GM19043 (cell line): ENCODE results near the gene DNAJB13.

ENCODE experiments used
- ATAC-seq: cut with Tn5 transposase; IDR thresholded peaks from one replicate; pipeline ENCODE4 v1.9.1; 2021; ENCODE audit warnings: low read depth; ENCODE audit not compliant: unreplicated experiment

Gene DNAJB13

DNA sequence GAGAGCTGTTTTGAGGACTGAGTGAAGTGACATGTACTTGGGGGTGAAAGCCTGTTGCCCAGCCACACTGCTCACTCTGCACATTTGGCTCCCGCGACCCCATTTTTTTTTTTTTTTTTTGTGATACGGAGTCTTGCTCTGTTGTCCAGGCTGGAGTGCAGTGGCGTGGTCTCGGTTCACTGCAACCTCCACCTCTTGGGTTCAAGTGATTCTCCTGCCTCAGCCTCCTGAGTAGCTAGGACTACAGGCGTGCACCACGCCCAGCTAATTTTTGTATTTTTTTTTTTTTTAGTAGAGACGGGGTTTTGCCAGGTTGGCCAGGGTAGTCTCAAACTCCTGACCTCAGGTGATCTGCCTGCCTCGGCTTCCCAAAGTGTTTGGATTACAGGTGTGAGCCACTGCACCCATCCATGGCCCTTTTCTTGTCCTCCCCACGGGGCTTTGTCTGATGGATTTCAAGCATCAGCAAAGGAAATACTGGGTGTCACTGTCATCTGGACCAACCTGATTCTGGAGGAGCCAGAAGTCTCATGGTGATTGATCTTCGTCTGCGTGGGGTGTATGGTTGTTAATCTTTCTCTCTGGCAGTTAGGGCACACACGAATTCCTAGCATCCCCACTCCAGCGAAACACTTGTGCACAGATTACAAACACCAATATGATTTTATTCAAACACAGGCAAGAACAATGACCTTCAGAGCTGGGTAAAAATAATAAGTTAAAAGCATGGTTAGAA is 61.4 kb downstream of the DNAJB13 start:
- no peak for ATAC-seq

GRCh38 chr11:74013141-74013540 is 62.3 kb downstream of the DNAJB13 start:
- ATAC-seq = no peak

DNA sequence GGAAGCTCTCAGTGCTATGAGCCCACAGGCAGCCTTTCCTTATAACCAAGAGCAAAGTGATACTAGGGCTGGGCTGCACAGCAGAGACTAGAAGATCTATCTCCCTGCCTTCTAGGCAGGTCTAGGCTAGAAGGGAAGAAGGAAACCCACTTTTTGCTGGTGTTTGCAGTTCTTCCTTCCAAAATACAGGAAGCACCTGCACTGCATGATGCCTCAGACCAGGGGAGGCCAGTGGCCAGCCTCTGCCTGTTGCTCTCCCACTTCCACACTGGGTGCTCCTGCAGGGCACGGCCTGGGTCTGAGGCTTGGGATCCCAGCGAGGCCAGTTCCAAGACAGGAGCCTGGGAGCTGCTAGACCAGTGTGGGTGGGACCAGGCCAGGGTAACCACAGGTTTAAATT is 64.1 kb downstream of the DNAJB13 start:
- no peak for ATAC-seq

GRCh38 chr11:74015919-74016684 is 65.3 kb downstream of the DNAJB13 start:
- ATAC-seq = no peak

- ATAC-seq = no peak
These were observed 66.8 kb downstream of the DNAJB13 start for GRCh38 chr11:74017631-74018030.

DNA sequence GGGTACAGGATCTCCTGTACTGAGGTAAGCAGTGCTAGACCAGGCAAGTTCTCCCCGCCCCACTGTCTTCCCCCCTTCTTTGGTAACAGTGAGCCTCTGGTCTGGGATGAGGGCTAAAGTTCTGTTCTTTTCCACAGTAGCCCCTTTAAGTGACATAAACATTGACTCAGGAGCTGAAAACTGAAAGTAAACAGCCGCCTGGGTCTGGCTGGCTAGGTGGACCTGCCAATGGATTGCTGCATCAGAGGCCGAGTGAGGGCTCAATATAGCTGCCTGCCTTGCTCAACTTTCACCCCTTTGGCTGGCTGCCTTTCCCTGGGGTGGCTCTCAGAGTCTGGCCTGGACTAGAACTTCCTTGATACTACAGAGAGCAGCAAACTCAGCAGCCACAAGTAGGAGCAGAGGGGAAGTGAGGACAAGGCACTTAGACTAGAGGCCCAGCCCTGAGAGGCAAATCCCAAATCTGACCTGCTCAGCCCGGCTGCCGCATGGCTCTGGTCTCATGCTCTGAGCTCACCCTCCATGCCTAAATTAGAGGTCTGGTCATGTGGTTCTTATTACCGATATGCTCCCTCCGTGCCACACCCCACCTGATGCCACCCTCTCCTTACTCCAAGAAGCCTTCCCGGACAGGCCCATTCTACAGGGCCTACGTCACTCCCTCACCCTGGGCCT is 67.6 kb downstream of the DNAJB13 start:
- ATAC-seq = no peak

DNA sequence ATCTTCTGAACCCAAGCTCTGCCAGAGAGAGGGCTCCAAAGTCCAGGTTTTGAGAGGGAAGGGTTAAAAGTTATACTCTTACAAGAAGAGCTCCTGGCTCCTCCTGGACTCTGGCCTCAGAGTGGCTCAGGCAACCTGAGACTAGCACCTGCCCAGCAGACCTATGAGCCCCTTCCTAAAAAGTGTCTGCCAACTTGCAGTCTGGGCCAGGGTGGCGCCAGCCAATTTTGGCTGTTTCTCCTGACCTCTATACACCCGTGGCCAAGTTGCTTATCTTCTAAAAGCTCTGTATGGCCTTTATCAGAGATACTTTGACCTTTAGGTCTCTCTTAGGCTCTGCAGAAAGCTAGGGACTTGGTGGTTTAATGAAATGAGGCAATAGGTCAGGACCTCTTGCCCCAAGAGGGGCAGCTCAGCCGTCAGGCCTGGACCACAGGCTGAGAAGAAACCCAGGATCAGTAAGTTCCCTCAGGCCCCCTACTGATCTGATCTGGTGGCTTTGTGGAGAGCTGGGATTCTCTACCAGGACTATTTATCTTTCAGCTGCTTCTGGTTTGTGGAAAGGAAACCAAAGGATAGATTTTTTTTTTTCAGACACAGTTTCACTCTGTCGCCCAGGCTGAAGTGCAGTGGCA is 68.4 kb downstream of the DNAJB13 start:
- no peak for ATAC-seq

- no peak for ATAC-seq
These were observed 69.0 kb downstream of the DNAJB13 start for GRCh38 chr11:74019860-74020259.
